H1 (cell line): Measurements from ENCODE around the gene IFT20. TPM values are rescaled to one million over a fixed set of nuclear protein-coding genes. Genes with fewer than 3 reads are reported as not detected.

ENCODE experiments used
- BACH1 ChIP-seq: IDR thresholded peaks from 2 replicates; pipeline ENCODE4 v1.6.1; 2012; ENCODE audit warnings: low read length, improper control_type of control experiment
- CHD7 ChIP-seq: fragments of 300-600 bp; sonication (generic); IDR thresholded peaks from 2 replicates; pipeline ENCODE4 v1.7.1; 2012; ENCODE audit warnings: low read length, moderate library complexity, mild to moderate bottlenecking, inconsistent platforms; ENCODE audit not compliant: insufficient replicate concordance
- HDAC6 ChIP-seq: IDR thresholded peaks from one replicate; pipeline ENCODE4 v1.7.1; 2012; ENCODE audit warnings: low read depth, mild to moderate bottlenecking, inconsistent platforms, low read length, moderate library complexity
- KDM1A ChIP-seq: fragments of 200-600, 300-600 bp; sonication (generic); IDR thresholded peaks from 2 replicates; pipeline ENCODE4 v1.7.1; 2016; ENCODE audit warnings: mild to moderate bottlenecking, low read length, borderline replicate concordance
- RAD21 ChIP-seq, 2 experiments: IDR thresholded peaks in 1 of 2; conservative IDR thresholded peaks in 1 of 2; 2 replicates each; pipeline ENCODE4 v1.6.1; 2011; ENCODE audit warnings: low read depth in 2 of 2, low read length in 2 of 2, improper control_type of control experiment in 1 of 2, inconsistent platforms in 1 of 2, mild to moderate bottlenecking in 1 of 2, moderate library complexity in 1 of 2
- RFX5 ChIP-seq: IDR thresholded peaks from 2 replicates; pipeline ENCODE4 v1.6.1; 2011; ENCODE audit warnings: low read depth, low read length, improper control_type of control experiment, borderline replicate concordance
- SAP30 ChIP-seq: fragments of 300-600 bp; sonication (generic); IDR thresholded peaks from 2 replicates; pipeline ENCODE4 v1.7.1; 2012; ENCODE audit warnings: low read length, moderate library complexity, mild to moderate bottlenecking, inconsistent platforms; ENCODE audit not compliant: insufficient read depth, insufficient replicate concordance
- SIN3A ChIP-seq, 2 experiments: IDR thresholded peaks in 1 of 2; conservative IDR thresholded peaks in 1 of 2; 2 replicates each; pipeline ENCODE4 v1.6.1; 2011 to 2012; ENCODE audit warnings: low read length in 2 of 2, improper control_type of control experiment in 1 of 2, low read depth in 1 of 2, mild to moderate bottlenecking in 1 of 2
- SUZ12 ChIP-seq: fragments of 200-600 bp; sonication (generic); IDR thresholded peaks from 2 replicates; pipeline ENCODE4 v1.6.1; 2012; ENCODE audit warnings: mild to moderate bottlenecking, inconsistent platforms, low read length, moderate library complexity, mixed read lengths
- YY1 ChIP-seq: IDR thresholded peaks from 2 replicates; pipeline ENCODE4 v1.6.1; 2011; ENCODE audit warnings: low read depth, mild to moderate bottlenecking, low read length
- polyA plus RNA-seq, 7 experiments: library from polyadenylated mRNA; depleted of rRNA in 3 of 7; stranded (reverse) in 5 of 7; unstranded in 2 of 7; fragments of >200 nt in 5 of 7; fragments of 200-250 nt in 2 of 7; gene quantifications; 1 replicate in 5 of 7; 2 replicates in 1 of 7; 4 replicates in 1 of 7; pipeline versions ENCODE4 v1.2.1 to v1.2.3, GENCODE V29; 2011 to 2013; ENCODE audit warnings: missing spikeins in 2 of 7, mixed read lengths in 2 of 7
- total RNA-seq: library from RNA; stranded (reverse); fragmentation: NEBNext Ultra II Directional; extraction: Animal tissue kit (Norgen Biotek cat#: 25700); gene quantifications from 2 replicates; pipeline ENCODE4 v1.2.1, GENCODE V29; 2021

IFT20 gene
- total and polyA plus RNA-seq, 2 of the 8 experiments (the other 6 are each of a cell fraction or from before 2014, with no cell fraction given): 9.0 to 21.0 TPM

GRCh38 chr17:28324781-28325180 lies 10.5 kb downstream of the IFT20 start (continued):
- TF ChIP-seq CHD7: no peak
- no peak for TF ChIP-seq BACH1
- TF ChIP-seq RFX5: no peak
- no peak for TF ChIP-seq SAP30
- no peak for TF ChIP-seq KDM1A
- no peak for TF ChIP-seq RAD21 (IDR thresholded peaks at IDR 0.05 in 1 of 2, conservative IDR thresholded peaks at IDR 0.05 in 1 of 2; ENCODE audit: low read depth in 2 of 2, low read length in 2 of 2)
- TF ChIP-seq YY1: no peak
- no peak for TF ChIP-seq SUZ12
- TF ChIP-seq SIN3A (conservative IDR thresholded peaks at IDR 0.05 in 1 of 2, IDR thresholded peaks at IDR 0.05 in 1 of 2; ENCODE audit: low read depth in 1 of 2, low read length in 2 of 2): no peak
- no peak for TF ChIP-seq HDAC6
